AG04449 (cell line): Measurements from ENCODE around the gene L1CAM.

Experiments
- CTCF ChIA-PET: fragments of 350-600 bp; formaldehyde crosslinking; extraction: SDS; loops from one replicate; lab custom pipeline; 2021; ENCODE audit warnings: antibody characterized with exemption; lab: Yijun Ruan, JAX
- POLR2A ChIA-PET: fragments of 400-600, 350-600 bp; formaldehyde crosslinking; extraction: SDS; loops from one replicate; lab custom pipeline; 2020; ENCODE audit warnings: antibody characterized with exemption, inconsistent platforms; lab: Yijun Ruan, JAX
- DNase-seq: peaks from one replicate; pipeline ENCODE4 v3.0.0-alpha.2; 2010; ENCODE audit warnings: low read depth, low spot score
- H3K4me3 ChIP-seq: 2 replicates; pipeline ENCODE4 v1.5.1; 2011; ENCODE audit warnings: low read depth, mild to moderate bottlenecking, control low read depth, low read length
- CTCF ChIP-seq: IDR thresholded peaks from one replicate; pipeline ENCODE4 v1.5.1; 2011; ENCODE audit warnings: mild to moderate bottlenecking, moderate library complexity, low read length, control low read depth, inconsistent platforms; ENCODE audit not compliant: insufficient read depth; ENCODE audit errors: missing control alignments

The L1CAM gene

DNA sequence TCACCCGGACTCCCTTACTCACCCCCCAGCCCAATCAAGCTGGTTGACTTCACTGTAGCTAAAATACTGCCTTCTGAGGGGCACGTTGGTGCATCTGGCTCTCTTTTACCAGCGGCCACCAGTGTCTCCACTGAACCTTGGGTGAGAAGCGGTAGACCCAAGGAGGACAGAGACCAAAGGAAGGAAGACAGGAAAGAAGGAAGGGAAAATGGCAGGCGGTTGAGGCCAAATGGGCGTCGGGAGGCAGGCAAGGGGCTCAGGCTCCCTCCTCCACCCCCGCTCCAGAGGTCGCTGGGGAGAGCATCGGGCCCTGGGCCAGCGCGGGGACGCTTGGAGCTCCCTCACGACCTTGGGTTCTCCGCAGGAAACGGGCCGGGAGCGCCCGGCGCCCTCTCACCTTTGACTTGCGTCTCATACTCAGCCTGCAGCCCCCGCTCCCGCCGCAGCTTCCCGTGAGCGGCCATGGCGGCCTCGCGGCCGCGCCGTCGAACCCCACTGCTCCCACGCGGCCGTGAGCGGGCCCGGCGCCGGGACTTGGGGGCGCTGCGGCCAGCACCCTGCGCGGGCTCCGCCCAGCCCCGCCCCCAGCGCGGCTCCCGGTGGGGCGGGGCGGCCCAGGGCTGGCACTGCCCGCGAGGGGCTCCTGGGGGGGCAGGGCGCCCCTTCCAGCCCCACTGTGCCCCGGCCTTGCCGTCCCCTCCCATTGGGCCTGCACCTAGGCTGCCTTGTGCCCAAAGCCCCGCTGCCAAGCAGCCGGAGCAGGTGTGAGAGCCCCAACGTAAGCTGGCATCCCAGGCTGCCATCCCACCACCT, 40.0 kb upstream of the L1CAM start, which contains the start of gene ARHGAP4:
Gene ARHGAP4, minus strand, starts transcription at position 526 of the 813 bp plus-strand sequence. Its CDS starts 62 bp downstream, at position 464.
- DNase-seq, result no peak
- ChIA-PET CTCF (interaction anchor here (1.3 to 6.6 kb wide), 6 partner anchors 8 to 162 kb away, joined by 3 to 84 read pairs (median 7); partner anchors contain the start of genes HCFC1, IDH3G, PLXNB3 and RENBP), POLR2A (interaction anchor here (0.6 kb wide), 1 partner anchor 8 kb away, joined by 3 read pairs; no protein-coding TSS in a partner anchor)
- TF ChIP-seq CTCF, result no peak
- peak within 1 kb of the TSS; percentile 62 for H3K4me3 ChIP-seq

DNA sequence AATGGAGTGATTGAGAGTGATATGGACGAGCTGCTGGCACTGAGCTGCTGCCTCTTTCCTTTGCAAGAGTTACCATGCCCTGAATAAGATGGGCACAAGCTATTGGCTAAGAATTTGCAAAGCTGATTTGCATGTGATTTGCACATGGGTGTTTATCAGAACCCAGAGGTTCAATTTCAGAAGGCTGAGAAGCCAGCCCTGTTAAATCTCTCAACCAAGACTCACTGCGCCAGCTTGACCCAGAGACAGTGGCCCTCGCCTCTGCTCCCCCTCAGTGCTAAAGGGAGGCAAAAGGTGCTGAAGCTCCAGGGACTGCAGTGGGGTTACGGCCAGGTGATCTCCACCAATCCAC, 39.4 kb upstream of the L1CAM start:
- ChIA-PET POLR2A (interaction anchor here (0.6 kb wide), 1 partner anchor 8 kb away, joined by 3 read pairs; no protein-coding TSS in a partner anchor), CTCF (interaction anchor here (2.8 to 6.6 kb wide), 4 partner anchors 14 to 162 kb away, joined by 7 to 84 read pairs (median 20); partner anchors contain the start of genes HCFC1, PLXNB3 and RENBP)
- DNase-seq, result no peak
- TF ChIP-seq CTCF, result no peak
- no peak overlapping the region for H3K4me3 ChIP-seq

DNA sequence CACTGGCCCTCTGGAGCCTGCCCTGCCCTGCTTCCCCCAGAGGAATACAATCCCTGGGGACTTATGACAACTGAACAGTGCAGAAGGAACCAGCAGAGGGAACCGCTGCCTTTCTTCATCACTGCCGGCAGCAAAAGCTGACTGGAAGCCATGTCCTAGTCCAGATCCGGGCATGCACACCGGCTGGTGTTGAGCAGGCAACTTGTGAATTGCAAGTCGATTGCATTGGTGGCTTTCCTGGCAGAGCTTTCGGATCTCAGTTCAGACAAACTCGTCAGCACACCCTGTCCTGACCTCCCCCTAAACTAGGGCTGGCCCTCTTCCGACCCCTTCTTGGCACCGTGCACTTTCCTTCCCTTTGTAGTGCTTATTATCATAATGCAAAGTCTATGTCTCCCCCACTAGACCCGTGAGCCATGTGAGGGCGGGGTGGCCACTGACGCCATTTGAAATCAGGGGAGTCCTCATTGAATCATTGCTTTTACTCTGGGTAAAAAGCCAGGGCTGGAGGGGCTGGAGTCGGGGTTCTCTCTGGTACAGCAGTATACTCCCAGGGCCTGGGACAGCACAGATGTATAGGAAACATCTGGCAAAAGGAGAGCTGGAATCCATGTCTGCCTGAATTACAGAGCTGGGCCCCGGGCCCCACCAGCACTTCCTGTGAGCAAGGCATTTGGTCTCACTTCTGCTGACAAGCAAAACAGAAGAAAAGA, 38.3 kb upstream of the L1CAM start:
- H3K4me3 ChIP-seq, result no peak overlapping the region
- CTCF ChIA-PET, result interaction anchor here (2.8 to 6.6 kb wide), 4 partner anchors 13 to 161 kb away, joined by 7 to 84 read pairs (median 20); partner anchors contain the start of genes HCFC1, PLXNB3 and RENBP
- DNase-seq, result no peak
- TF ChIP-seq CTCF, result no peak
- POLR2A ChIA-PET, result interaction anchor here (1.0 kb wide), 1 partner anchor 130 kb away, joined by 4 read pairs; the partner anchor contains the start of genes IDH3G and SSR4

DNA sequence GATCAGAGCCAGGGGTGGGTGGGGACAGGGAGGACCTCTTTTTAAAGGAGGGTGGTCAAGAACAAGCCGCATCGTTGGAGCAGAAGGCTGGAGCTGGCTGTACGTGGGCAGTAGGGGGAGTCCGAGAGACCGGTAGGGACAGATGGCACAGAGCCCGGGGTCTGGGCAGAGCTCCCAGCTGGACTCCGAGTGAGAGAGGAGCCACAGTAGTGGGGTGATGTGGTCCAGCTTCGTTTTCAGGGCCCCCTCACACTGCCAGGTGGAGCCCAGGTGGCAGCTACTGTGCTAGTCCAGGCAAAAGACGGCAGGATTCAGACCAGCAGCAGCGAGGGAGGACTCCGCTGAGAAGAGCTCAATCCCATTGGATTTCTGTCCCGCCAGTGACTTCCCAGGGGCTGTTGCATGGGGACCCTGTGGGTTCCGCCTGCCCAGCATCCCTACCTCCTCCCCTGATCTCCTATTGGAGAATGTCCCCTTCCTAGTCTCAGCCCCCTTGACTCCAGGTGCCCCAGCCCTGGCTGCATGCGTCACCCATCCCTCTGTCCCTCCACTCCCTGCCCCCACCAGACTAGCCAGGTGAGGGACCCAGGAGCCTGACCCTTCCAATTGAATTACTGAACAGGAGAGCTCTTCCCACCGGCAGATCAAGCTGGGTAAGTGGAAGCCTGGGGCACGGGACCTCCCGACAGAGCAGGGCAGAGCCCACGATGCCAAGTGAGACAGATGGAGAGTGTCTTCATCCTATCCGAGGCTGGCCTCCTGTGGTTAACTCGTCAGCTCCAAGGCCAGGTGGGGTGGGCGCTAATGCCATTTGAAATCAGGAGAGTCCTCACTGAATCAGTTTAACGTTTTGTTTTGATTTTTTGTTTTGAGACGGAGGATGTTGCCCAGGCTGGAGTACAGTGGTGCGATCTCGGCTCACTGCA, 37.2 kb upstream of the L1CAM start:
- peak; percentile 50 for TF ChIP-seq CTCF
- POLR2A ChIA-PET, result no interaction called here
- no peak overlapping the region for H3K4me3 ChIP-seq
- no peak for DNase-seq
- CTCF ChIA-PET, result interaction anchor here (1.0 to 6.6 kb wide), 7 partner anchors 11 to 158 kb away, joined by 3 to 84 read pairs (median 4); partner anchors contain the start of gene RENBP

DNA sequence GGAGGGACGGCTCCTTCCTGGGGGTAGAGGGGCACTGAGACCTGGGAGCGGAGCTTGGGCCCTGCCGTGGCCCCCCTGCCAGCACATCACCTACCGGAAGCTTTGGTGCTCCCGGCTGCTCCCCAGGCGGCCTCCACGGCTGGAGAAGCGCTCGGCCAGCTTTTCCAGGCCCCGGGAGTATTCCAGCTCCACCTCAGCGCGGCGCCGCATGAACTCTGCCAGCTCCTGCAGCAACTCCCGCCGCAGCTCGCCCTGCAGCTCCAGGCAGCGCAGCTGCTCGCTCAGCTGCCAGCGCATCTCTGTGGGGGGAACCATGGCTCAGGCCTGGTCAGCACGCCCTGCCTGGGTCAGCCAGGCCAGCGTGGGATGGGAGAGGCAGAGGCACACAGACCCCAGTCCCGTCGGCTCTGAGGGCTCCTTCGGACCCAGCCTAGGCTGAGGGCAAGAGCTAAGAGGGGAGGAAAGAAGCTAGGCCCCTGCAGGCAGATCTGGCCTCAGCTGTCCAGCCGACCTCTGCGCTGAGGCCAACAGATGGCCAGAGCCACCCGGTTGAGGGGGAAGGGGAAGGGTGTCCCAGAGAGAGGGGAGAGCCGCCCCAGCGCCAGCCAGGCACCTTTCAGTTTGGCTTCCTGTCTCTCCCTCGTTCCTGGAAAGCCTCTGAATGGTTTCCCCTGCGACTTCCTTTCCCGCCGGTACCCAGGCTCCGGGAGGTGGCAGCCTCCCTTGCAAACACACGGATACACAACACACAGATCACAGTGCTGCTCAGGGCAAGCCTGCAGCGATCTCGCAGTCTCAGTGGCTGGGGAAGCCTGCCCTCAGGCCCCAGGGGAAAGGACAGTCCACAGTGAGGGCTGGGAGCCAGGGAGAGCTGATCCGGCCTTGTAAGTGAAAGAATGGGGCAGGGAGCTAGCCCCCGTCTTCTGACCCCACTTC, 35.8 kb upstream of the L1CAM start:
- CTCF ChIA-PET, result interaction anchor here (1.2 to 6.6 kb wide), 6 partner anchors 11 to 156 kb away, joined by 3 to 84 read pairs (median 6); partner anchors contain the start of gene RENBP
- POLR2A ChIA-PET, result no interaction called here
- TF ChIP-seq CTCF, result no peak
- H3K4me3 ChIP-seq, result no peak overlapping the region
- no peak for DNase-seq
